ENCODE data around the gene NCBP2L.

Gene NCBP2L

GRCh38 chrX:107818900-107819521 is 41.5 kb downstream of the NCBP2L start:
- no peak for DNase-seq

GRCh38 chrX:107823042-107823441 is 45.5 kb downstream of the NCBP2L start:
- DNase-seq = no peak

DNA sequence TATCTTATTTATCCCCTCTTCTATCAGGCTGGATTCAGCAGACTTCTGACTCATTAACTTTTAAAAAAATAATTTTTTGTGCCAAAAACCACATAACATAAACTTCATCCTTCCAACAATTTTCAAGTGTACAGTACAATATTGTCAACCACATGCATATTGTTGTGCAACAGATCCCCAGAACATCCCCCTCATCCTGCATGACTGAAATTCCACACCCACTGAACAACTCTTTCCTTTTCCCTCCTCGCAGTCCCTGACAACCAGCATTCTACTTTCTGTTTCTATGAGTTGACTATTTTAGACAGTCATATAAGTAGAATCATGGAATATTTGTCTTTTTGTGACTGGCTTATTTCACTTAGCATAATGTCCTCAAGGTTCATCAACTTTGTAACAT is 45.9 kb downstream of the NCBP2L start:
- peak; percentile 2 for DNase-seq

DNA sequence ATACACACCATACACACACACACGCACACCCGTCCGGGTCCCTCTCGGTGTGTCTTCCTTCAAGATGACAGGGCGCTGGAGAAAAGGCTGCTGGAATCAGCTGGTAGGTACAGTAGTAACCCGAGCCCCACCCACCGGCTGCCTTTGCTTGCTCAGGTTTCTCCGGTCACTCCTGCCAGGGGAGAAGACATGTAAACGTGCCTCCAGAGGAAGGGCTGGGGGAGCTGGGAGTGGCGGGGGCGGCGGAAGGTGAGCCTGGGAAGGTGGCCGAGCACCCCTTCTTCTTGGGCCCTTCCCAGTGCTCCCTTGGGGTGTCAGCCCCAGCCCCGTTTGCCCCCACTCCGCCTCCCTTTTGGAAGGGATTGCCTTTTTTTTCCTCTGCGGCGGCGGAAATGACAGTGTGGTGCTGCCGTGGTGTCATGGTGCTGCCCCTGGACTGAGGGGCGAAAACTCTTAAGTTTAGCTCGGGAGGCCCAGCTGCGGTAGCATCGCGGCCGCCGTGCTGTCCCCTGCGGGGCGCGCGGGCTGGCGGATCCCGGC is 48.2 kb downstream of the NCBP2L start, which contains the start of gene MID2:
Gene MID2 (plus strand): TSS at position 169 of the 540 bp plus-strand sequence. CDS start 561 bp downstream, outside the sequence.
- peak; percentile 12 for DNase-seq

GRCh38 chrX:107826238-107827029 is 48.9 kb downstream of the NCBP2L start:
- DNase-seq = no peak

GRCh38 chrX:107827030-107827831 is 49.7 kb downstream of the NCBP2L start:
- DNase-seq = peak; percentile 3

DNA sequence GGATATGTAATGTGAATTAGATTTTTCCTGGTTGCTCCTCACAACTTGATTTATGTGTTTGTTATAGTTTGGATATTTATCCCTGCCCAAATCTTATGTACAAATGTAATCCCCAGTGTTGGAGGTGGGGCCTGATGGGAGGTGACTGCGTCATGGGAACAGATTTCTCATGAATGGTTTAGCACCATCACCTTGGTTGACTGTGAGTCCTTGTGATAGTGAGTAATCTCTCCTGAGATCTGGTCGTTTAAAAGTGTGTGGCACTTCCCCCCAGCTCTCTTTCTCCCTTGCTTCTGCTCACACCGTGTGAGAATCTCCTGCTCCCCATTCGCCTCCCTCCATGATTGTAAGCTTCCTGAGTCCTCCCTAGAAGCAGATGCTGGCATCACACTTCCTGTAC is 50.3 kb downstream of the NCBP2L start:
- no peak for DNase-seq

GRCh38 chrX:107829878-107830277 is 52.3 kb downstream of the NCBP2L start:
- DNase-seq = no peak

DNA sequence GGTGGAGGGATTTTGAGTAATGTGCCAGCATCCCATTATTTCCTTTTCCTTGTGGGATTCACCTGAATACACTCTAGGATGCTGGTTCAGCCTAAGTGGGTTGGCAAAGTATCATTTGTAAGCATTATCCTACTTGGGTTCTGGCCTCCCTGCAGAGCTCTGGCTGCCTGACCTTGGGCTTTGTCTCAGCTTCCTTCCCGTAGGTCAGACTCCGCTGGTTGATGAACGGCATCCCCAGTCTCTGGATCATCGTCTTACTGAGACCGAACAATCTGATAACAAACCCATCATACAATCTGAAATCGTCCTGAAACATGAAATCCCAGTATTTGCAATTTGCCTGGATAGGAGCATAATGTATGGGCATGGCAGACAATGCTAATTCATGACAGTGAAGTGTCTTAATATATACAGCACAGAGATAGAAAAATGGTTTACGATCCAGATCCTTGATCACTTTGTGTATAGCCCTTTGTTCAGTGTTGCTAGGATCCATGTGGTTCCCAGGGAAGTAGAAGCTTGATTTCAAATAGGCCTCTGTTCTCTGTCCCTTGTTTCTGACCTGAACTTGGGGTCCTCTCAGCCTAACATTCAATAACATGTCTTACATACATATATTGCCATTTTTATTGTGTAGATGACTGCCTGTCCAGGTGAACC is 53.7 kb downstream of the NCBP2L start:
- DNase-seq = no peak

- no peak for DNase-seq
These were observed 57.0 kb downstream of the NCBP2L start for GRCh38 chrX:107834275-107835201.

- DNase-seq = no peak
These were observed 59.4 kb downstream of the NCBP2L start for GRCh38 chrX:107836958-107837357.

GRCh38 chrX:107840971-107841370 is 63.4 kb downstream of the NCBP2L start:
- no peak for DNase-seq

DNA sequence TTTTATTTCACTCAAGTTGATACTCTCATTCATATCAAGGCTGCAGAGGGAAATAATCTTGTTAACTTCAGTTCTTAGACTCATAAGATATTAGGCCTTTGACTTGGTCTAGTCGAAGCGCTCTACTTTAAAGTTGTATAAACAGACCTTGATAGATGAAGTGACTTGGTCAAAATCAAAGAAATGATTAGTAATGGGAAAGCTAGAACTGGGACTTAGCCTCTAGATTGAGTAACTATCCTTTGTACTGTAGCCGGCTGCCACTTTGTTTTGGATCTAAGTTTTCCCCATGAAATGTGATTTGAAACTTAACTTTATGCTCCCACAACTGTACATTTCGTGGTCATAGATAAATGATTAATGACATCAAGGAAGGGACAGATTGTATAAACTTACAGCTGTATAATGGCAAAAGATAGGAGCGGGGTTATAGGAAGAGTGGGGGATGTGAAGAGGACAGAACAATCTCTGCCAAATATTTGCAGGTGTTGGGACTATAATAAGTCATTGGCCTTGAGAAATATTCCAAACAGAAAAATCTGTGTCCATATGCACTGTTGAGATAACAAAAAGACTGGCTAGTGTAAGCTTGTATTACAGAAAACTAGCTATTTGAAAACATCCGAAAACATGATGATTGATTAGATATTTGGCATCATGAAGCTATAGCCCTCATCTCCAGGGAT is 65.3 kb downstream of the NCBP2L start:
- no peak for DNase-seq

Measured in amniotic stem cell (primary cell).